ENCODE data around the gene LSM7. TPM values are rescaled to one million over a fixed set of nuclear protein-coding genes. Genes with fewer than 3 reads are reported as not detected.

The LSM7 gene
- total RNA-seq, 6 experiments from 2014 or later, result 92.1 to 137 (median 118) TPM

DNA sequence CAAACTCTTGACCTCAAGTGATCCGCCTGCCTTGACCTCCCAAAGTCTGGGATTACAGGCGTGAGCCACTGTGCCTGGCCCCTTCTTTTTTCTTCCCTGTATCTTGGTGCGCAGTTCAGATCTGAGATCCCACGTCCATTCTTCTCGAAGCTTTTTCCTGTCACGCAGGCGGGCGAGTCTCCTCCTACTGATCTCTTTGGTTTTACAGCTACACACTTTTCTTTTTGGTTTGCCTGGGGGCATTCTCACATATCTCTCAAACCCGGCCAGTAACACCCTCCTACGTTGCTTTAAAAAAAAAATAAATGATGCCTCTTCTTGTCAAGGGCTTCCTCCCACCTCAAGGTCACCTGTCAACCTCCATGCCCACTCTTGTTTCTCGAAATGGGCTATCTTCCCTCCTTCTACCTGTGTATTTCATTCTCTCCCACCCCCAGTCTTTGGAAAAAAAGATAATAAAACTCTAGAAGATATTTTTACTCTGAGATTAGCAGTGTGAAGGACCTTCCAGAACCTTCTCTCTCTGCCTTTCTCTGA lies 43.8 kb upstream of the LSM7 start:
- peaks cover 27% of the 10 kb centered on the region for H3K4me1 Mint-ChIP-seq (ENCODE audit: low read depth)
- H3K4me3 Mint-ChIP-seq, result peak overlapping the region; percentile 27; the same call in 1 of the 2 replicates
- H3K27ac Mint-ChIP-seq, result peak overlapping the region; percentile 54
- H3K27me3 Mint-ChIP-seq (ENCODE audit: insufficient read depth), result peaks cover 5% of the 10 kb centered on the region; the same call in 1 of the 2 replicates
- H3K9me3 Mint-ChIP-seq, result peaks cover 8% of the 10 kb centered on the region; the same call in 1 of the 2 replicates
- no peak for DNase-seq
- TF ChIP-seq CTCF (IDR thresholded peaks at IDR 0.05), result no peak
- H3K36me3 Mint-ChIP-seq (ENCODE audit: low read depth), result no peaks in the 10 kb centered on the region

DNA sequence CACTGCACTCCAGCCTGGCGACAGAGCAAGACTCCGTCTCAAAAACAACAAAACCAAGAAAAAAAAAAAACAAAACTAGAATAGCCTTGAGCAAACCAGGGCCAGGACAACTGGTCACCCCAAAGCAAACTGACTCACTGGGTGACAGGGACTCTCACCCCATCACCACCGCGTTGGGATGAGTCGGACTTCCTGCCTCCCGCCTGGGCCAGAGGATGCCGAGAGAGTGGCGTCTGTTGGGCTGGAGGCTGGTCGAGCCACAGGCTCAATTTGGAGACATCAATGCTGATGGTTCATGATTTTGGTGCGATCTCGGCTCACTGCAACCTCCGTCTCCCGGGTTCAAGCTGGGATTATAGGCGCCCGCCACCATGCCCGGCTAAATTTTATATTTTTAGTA lies 43.3 kb upstream of the LSM7 start:
- TF ChIP-seq CTCF (IDR thresholded peaks at IDR 0.05), result no peak
- Mint-ChIP-seq H3K27me3 (ENCODE audit: insufficient read depth) (peaks cover 5% of the 10 kb centered on the region; the same call in 1 of the 2 replicates), H3K9me3 (peaks cover 8% of the 10 kb centered on the region; the same call in 1 of the 2 replicates), H3K36me3 (ENCODE audit: low read depth) (no peaks in the 10 kb centered on the region), H3K4me3 (peak overlapping the region; percentile 37; the same call in 1 of the 2 replicates), H3K27ac (peak overlapping the region; percentile 54; the same call in 1 of the 2 replicates), H3K4me1 (ENCODE audit: low read depth) (peaks cover 27% of the 10 kb centered on the region)
- peak; percentile 75 for DNase-seq

DNA sequence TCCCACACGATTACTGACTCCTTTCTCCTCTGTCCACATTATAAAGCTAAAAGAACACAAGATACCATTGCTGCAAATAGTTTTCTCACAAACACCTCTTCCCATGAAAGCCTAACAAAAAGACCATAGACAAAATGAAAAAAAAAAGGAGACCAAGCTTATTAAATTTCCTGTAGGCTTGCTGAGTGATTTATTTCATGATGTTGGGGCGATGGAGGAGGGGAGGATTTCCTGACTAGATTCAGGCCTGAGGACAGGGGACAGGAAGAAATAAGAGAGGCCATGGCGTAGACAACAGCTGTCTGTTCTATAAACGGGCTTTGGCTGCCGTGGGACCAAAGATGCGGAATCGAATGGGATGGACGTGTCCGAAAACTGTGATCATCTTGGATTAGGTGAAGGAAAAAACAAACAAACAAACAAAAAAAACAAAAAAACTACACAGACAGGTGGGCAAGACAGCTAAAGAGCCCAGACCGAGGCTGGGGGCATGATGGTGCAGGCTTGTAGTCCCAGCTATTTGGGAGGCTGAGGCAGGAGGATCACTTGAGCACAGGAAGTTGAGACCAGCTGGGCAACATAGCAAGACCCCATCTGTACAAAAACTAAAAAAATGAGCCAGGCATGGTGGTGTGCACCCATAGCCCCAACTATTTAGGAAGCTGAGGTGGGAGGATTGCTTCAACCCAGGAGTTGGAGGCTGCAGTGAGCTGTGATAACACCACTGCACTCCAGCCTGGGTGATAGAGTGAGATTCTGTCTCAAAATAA lies 37.0 kb upstream of the LSM7 start:
- H3K4me1 Mint-ChIP-seq (ENCODE audit: low read depth), result no peaks in the 10 kb centered on the region
- no peak for DNase-seq
- no peak overlapping the region for H3K27ac Mint-ChIP-seq
- peaks cover 15% of the 10 kb centered on the region for H3K27me3 Mint-ChIP-seq (ENCODE audit: insufficient read depth)
- no peaks in the 10 kb centered on the region for H3K36me3 Mint-ChIP-seq (ENCODE audit: low read depth)
- no peak for TF ChIP-seq CTCF (IDR thresholded peaks at IDR 0.05)
- H3K4me3 Mint-ChIP-seq, result no peak overlapping the region
- peaks cover 4% of the 10 kb centered on the region; the same call in 1 of the 2 replicates for H3K9me3 Mint-ChIP-seq

DNA sequence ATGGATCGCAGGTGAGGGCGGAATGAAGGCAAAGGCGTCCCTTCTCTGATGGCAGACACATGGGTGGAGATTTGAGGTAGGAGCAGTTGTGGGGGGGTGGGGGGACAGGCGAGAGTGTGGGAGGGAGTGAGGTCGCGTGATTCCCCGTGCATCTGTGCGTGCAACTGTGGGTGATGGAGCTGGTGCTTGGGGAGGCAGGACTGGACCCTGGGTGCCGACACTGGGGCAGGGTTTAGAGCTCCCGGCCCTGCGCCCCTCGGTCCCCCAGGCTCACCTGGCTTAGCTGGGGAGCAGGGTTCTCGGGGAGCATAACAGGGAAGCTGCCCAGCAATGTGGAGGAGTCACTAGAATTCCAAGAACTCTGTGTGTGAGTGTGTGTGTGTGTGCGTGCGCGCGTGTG lies 35.0 kb upstream of the LSM7 start:
- H3K4me1 Mint-ChIP-seq (ENCODE audit: low read depth), result no peaks in the 10 kb centered on the region
- TF ChIP-seq CTCF (IDR thresholded peaks at IDR 0.05), result no peak
- DNase-seq, result no peak
- no peak overlapping the region for H3K27ac Mint-ChIP-seq
- no peaks in the 10 kb centered on the region for H3K36me3 Mint-ChIP-seq (ENCODE audit: low read depth)
- H3K4me3 Mint-ChIP-seq, result no peak overlapping the region
- peaks cover 4% of the 10 kb centered on the region; the same call in 1 of the 2 replicates for H3K9me3 Mint-ChIP-seq
- H3K27me3 Mint-ChIP-seq (ENCODE audit: insufficient read depth), result peaks cover 24% of the 10 kb centered on the region

GRCh38 chr19:2362970-2363300 lies 34.5 kb upstream of the LSM7 start:
- no peaks in the 10 kb centered on the region for H3K9me3 Mint-ChIP-seq
- H3K4me1 Mint-ChIP-seq (ENCODE audit: low read depth), result no peaks in the 10 kb centered on the region
- no peak overlapping the region for H3K4me3 Mint-ChIP-seq
- DNase-seq, result no peak
- no peak overlapping the region for H3K27ac Mint-ChIP-seq
- no peak for TF ChIP-seq CTCF (IDR thresholded peaks at IDR 0.05)
- H3K36me3 Mint-ChIP-seq (ENCODE audit: low read depth), result no peaks in the 10 kb centered on the region
- peaks cover 24% of the 10 kb centered on the region for H3K27me3 Mint-ChIP-seq (ENCODE audit: insufficient read depth)
